Measurements from ENCODE around the gene CLHC1. TPM values are rescaled to one million over a fixed set of nuclear protein-coding genes. Genes with fewer than 3 reads are reported as not detected.

CLHC1 gene
- total and polyA plus RNA-seq, 8 donors, result 1.9 to 43.9 (median 6.8) TPM

DNA sequence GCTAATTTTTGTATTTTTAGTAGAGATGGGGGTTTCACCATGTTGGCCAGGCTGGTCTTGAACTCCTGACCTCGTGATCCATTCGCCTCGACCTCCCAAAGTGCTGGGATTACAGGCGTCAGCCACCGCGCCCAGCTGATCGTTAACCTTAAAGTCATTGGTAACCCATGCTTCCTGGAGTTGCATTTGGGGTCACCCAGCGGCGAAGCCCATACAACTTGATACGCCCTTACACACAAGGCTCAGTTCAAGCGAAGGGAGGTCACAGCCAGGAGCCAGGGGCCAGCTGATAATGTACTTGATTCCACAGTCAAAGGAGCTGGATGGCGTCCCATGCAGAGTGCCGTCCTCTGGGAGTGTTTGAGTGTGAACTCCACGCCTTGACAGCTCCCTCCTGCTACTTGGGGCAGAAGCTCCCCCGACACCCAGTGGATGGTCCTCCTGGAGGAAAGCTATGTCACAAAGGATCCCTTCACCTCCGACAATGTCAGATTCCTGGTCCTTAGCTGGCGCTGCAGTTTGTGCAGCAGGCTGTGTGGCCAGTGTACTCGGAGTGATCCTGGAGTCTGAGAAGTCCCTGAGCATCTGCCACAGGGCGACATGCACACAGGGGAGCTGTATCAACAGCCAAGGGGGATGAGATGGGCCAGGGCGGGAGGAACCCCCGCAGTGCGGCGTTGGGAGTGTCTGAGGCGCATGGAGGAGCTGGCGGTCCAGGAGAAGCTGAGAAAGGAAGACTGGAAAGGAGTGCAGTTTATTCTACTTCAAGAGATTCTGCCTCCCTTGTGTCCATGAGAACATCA lies 7.9 kb downstream of the CLHC1 start:
- Histone ChIP-seq H3K27ac (peak overlapping the region; percentile 23 to 95 (median 93)), H3K9me3 (no peaks in the 10 kb centered on the region), H3K27me3 (no peaks in the 10 kb centered on the region), H3K36me3 (peaks cover 0 to under 1% (median 0%) of the 10 kb centered on the region in 4 donors), H3K4me3 (peak overlapping the region; percentile 64 to 83 (median 66)), H3K4me1 (peaks cover 0 to 35% (median 15%) of the 10 kb centered on the region in 4 donors)
- 84 to 92% (median 88%) methylated on average over 18 to 25 of the region's 25 CpGs for WGBS, 5 donors
- no peak for TF ChIP-seq CTCF (IDR thresholded peaks at IDR 0.05)
- no peak for TF ChIP-seq EP300 (IDR thresholded peaks at IDR 0.05)
- TF ChIP-seq POLR2AphosphoS5 (IDR thresholded peaks at IDR 0.05), result no peak
- TF ChIP-seq POLR2A (IDR thresholded peaks at IDR 0.05), result no peak
- intact Hi-C loops (cut with DNase I; ENCODE audit: low total_unique reads), result no loop called here
- DNase-seq, result peak in 1 of 2 donors; percentile 23

DNA sequence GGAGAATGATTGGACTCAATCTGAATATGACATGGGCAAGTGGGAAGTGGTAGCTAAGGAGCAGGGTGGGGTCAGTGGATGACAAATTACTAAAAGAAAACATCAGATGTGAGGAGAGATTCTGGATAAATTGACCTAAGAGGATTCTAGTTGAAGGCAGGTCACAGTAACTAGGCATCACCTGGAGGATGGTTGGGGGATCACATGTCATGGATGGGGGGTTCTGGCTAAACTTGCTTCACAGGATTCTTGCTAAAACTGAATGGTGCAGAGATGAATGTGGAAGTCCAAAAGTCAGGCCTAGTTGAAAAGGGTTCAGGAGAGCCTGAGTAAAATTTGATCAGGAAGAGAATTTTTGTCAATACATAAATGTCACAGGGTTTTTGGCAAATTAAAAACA lies 18.3 kb downstream of the CLHC1 start:
- H3K27ac ChIP-seq, result no peak overlapping the region

GRCh38 chr2:55204950-55205349 lies 27.1 kb downstream of the CLHC1 start:
- Histone ChIP-seq H3K4me1 (no peaks in the 10 kb centered on the region), H3K27ac (no peak overlapping the region), H3K4me3 (no peak overlapping the region), H3K9me3 (peaks cover 0 to 5% (median under 1%) of the 10 kb centered on the region in 4 donors), H3K27me3 (no peaks in the 10 kb centered on the region), H3K36me3 (peaks cover 0 to 35% (median 13%) of the 10 kb centered on the region in 4 donors)
- intact Hi-C loops (cut with DNase I; ENCODE audit: low total_unique reads), result no loop called here
- no peak for TF ChIP-seq POLR2A (IDR thresholded peaks at IDR 0.05)
- no peak for TF ChIP-seq POLR2AphosphoS5 (IDR thresholded peaks at IDR 0.05)
- no peak for TF ChIP-seq EP300 (IDR thresholded peaks at IDR 0.05)
- TF ChIP-seq CTCF (IDR thresholded peaks at IDR 0.05), result no peak
- DNase-seq, result no peak
- 82 to 100% (median 97%) methylated on average over 2 of the region's 2 CpGs for WGBS, 5 donors

More for the DNA sequence above, 18.3 kb downstream of the CLHC1 start:
- Histone ChIP-seq H3K36me3 (no peaks in the 10 kb centered on the region), H3K27me3 (no peaks in the 10 kb centered on the region), H3K9me3 (no peaks in the 10 kb centered on the region), H3K4me3 (no peak overlapping the region), H3K4me1 (no peaks in the 10 kb centered on the region)
- TF ChIP-seq EP300 (IDR thresholded peaks at IDR 0.05) (no peak), POLR2A (IDR thresholded peaks at IDR 0.05) (no peak), POLR2AphosphoS5 (IDR thresholded peaks at IDR 0.05) (no peak), CTCF (IDR thresholded peaks at IDR 0.05) (no peak)
- intact Hi-C loops (cut with DNase I; ENCODE audit: low total_unique reads), result no loop called here
- DNase-seq, result no peak

DNA sequence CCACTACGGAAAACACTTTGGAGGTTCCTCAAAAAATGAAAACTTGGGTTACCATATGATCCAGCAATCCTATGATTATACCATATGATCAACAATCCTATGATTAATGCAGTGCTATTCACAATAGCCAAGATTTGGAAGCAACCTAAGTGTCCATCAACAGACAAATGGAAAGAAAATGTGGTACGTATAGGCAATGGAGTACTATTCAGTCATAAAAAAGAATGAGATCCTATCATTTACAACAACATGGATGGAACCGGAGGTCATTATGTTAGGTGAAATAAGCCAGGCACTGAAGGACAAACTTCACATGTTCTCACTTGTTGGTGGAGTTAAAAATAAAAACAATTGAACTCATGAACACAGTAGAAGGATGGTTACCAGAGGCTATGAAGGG lies 27.6 kb downstream of the CLHC1 start:
- no peak for TF ChIP-seq CTCF (IDR thresholded peaks at IDR 0.05)
- TF ChIP-seq POLR2A (IDR thresholded peaks at IDR 0.05), result no peak
- no peak for TF ChIP-seq EP300 (IDR thresholded peaks at IDR 0.05)
- no peak for TF ChIP-seq POLR2AphosphoS5 (IDR thresholded peaks at IDR 0.05)
- intact Hi-C loops (cut with DNase I; ENCODE audit: low total_unique reads), result no loop called here
- WGBS, 5 donors, result 97 to 98% (median 98%) methylated on average over 3 of the region's 3 CpGs
- Histone ChIP-seq H3K27me3 (no peaks in the 10 kb centered on the region), H3K9me3 (peaks cover 0 to 5% (median 2%) of the 10 kb centered on the region in 4 donors), H3K27ac (no peak overlapping the region), H3K36me3 (peaks cover 0 to 35% (median 17%) of the 10 kb centered on the region in 4 donors), H3K4me1 (no peaks in the 10 kb centered on the region), H3K4me3 (no peak overlapping the region)
- no peak for DNase-seq

Measured in stomach (tissue), 9 donors.